ENCODE data around the gene AVPI1. TPM values are rescaled to one million over a fixed set of nuclear protein-coding genes. Genes with fewer than 3 reads are reported as not detected.

AVPI1 gene, protein sequence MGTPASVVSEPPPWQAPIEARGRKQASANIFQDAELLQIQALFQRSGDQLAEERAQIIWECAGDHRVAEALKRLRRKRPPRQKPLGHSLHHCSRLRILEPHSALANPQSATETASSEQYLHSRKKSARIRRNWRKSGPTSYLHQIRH
- total RNA-seq (2014; rRNA removed; shearing (Covaris generic)): 7.6 and 13.2 TPM in 2 replicates

DNA sequence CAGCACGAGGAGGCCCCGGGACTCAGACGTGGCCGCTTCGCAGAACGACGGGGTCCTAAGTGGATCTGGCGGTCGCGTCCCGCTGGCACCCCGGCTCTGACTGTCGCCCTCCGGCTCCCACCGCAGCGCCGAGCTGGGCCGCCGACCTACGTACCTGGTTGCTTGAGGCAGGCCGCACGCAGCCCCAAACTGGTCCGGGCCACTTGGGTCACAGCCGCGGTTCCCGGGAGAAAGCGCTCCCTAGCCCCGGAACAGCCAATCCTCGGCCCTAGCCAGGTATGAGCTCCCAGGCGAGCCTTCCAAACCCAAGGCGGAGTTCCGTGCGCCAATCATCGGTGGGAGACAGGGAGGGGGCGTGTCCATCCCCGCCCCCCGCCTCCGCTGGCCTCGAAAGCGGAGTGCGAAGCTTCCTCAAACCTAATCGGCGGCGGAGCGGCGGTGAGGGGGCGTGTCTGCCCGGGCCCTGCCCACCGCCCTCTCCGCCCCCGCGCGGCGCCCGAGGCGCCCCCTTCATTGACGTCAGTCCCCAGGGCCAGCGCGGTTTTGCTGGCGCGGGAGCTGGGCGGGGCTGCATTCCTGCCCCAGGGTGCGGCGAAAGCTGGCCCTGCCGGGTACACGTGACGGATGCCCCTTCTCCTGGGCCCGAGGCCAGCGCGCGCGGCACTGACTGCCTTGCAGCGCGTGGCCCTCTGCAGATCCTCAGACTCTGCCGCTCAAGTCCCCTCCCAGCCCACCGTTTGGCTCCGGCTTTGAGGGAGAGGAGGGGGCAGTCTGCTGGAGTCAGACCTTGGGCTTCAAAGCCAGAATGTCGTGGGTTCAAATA lies at the start of gene AVPI1:
Gene AVPI1 (minus strand): TSS at position 280 of the 823 bp plus-strand sequence. CDS start 7,336 bp downstream, outside the sequence.
- DNase-seq (ENCODE audit: low read depth): peak; percentile 94

DNA sequence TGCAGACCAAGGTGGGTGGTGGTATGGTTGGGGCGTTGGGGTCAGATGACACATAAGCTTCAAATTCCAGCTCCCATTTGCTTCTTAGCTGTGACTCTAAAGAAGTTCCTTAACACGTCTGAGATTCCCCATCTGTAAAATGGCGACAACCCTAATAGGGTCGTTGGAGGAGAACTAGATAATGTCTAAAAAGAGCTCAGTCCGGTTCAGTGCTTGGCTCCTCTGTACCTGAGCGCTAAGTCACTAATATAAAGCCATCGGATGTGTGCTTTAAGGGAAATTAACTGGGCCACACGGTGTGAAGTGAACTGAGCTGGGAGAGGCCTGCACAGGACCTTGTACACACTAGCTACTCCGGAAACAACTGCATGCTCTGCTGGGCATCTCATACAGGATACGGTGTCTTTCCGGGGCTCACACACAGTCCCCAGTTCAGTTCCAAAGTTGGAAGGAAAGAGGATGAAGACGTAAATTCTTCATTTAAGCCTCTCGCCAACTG lies 49.4 kb upstream of the AVPI1 start:
- no peak for DNase-seq (ENCODE audit: low read depth)

- DNase-seq (ENCODE audit: low read depth): no peak
Observed at GRCh38 chr10:97734021-97734420, 47.0 kb upstream of the AVPI1 start.

DNA sequence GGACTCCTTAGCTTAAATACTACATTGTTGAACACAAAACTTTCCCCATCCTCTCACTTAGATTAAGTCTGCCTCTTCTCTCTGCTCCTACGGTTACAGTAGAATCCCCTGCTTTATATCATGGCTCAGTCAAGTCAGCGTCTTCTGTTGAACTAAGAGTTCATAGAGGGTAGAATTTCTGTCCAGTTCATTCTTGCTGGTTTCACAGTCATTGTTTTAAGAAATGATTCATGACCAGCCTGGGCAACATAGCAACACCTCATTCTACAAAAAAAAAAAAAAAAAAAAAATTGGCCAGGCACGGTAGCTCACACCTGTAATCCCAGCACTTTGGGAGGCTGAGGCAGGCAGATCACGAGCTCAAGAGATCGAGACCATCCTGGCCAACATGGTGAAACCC lies 46.2 kb upstream of the AVPI1 start:
- no peak for DNase-seq (ENCODE audit: low read depth)

GRCh38 chr10:97732052-97732359 lies 45.0 kb upstream of the AVPI1 start:
- DNase-seq (ENCODE audit: low read depth): no peak

GRCh38 chr10:97731346-97732051 lies 44.5 kb upstream of the AVPI1 start:
- peak; percentile 65 for DNase-seq (ENCODE audit: low read depth)

GRCh38 chr10:97729014-97729413 lies 42.0 kb upstream of the AVPI1 start:
- DNase-seq (ENCODE audit: low read depth): no peak

DNA sequence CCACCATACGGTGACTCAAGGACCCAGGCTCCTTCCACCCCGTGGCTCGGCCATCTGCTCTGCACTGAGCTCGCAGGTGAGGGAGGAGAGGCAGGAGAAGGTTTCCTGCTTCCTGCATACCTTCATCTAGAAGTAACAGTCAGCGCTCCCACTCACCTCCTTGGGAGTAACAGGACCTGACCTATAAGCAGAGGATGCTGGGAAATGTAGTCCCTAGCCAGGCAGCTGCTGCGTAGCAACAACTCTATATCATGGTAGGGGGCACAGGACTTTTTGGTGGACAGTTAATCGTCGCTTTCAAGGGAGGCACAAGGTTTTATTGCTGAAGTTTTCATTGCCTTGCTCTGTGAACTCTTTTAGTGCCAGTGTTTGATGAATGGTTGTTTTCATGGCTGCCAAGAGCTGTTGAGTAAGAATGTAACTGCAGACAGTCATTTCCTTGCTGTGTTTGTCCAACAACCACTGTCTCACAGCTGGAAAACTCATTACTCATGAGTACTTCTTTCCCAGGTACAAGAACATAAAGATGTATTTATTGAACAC lies 39.7 kb upstream of the AVPI1 start:
- DNase-seq (ENCODE audit: low read depth): peak; percentile 49

DNA sequence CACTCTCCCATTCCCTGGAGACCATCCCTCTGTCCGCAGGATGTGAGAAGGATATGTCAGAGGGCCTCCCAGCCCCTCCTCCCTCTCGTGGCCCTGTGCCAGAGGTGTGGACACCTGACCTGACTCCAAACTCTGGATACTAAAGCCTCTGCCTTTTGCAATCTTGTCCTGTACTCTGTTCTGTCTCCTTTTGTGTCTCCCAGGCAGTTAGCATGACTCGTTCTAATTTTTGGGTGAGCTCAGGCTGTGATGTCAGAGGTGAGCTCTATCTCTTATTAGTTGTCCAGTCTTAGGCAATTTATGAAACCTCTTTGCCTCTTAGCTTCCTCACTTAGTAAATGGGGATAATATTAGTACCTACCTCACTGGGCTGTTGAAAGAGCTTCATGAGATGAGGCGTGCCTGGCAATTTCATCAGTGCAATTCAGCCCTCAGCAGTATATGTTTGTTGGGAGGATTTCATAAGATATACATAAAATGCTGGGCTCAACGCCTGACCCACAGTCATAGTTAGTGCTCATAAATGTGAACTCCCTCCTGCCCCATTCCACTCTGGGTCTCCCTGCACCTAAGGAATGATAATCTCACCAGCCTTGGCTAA lies 37.4 kb upstream of the AVPI1 start:
- no peak for DNase-seq (ENCODE audit: low read depth)

DNA sequence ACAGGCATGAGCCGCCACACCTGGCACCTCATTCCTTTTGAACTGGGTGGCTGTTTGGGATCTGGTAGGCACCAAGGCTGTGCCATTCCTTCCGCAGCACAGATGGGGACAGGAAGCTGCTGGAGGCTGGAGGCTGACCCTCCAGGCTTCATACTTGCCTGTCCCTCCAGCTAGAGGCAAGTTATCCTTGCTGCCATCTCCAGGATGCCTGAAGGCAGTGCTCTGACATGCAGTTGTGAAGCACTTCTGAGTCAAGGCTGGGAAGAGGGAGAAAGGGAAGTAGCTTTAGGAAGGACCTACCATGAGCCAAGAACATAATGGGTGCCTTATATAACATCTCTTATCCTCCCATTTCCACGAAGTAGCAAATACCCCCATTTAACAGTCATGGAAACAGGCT lies 36.0 kb upstream of the AVPI1 start:
- DNase-seq (ENCODE audit: low read depth): no peak

GRCh38 chr10:97721871-97722780 lies 35.1 kb upstream of the AVPI1 start:
- DNase-seq (ENCODE audit: low read depth): no peak

DNA sequence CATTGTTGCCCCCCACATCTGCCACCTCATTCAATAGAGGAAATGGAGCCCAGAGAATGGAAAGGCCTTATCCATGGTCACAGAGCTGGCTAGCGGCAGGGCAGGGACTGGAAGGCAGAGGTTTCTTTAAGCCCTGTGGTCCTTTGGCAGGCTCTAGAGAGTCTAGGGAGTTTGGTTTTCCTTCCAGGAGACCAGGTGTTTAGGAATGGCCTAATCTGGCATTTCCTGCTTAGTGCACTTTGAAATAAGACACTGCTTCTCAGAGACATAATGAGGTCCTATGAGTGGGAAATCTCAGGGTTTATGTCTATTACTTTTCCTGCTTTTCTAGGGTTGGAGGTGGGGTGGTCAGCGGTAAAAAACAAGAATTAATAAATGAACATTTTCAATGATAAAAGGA lies 32.6 kb upstream of the AVPI1 start:
- DNase-seq (ENCODE audit: low read depth): no peak

- DNase-seq (ENCODE audit: low read depth): no peak
Observed at GRCh38 chr10:97718659-97719142, 31.7 kb upstream of the AVPI1 start.

GRCh38 chr10:97718178-97718577 lies 31.1 kb upstream of the AVPI1 start:
- DNase-seq (ENCODE audit: low read depth): peak; percentile 46

- DNase-seq (ENCODE audit: low read depth): no peak
Observed at GRCh38 chr10:97717627-97718026, 30.6 kb upstream of the AVPI1 start.

- no peak for DNase-seq (ENCODE audit: low read depth)
Observed at GRCh38 chr10:97715259-97715874, 28.3 kb upstream of the AVPI1 start.

GRCh38 chr10:97714401-97715258 lies 27.6 kb upstream of the AVPI1 start:
- peak; percentile 89 for DNase-seq (ENCODE audit: low read depth)

- peak; percentile 71 for DNase-seq (ENCODE audit: low read depth)
Observed at GRCh38 chr10:97713826-97714400, 26.9 kb upstream of the AVPI1 start.

- peak; percentile 86 for DNase-seq (ENCODE audit: low read depth)
Observed at GRCh38 chr10:97713339-97713825, 26.3 kb upstream of the AVPI1 start, which contains the start of gene MARVELD1. MARVELD1 (plus strand) TSS chr10:97713730; CDS start chr10:97713877, 147 bp downstream.
